GM20431 (cell line): ENCODE results near the gene ABCB4.

Experiments used
- in situ Hi-C: fragments of 300-500 bp; cut with MseI, MboI; formaldehyde crosslinking; loops from one replicate; pipeline ENCODE4 v1.15.0; 2020; ENCODE audit warnings: low sequenced_read_pairs; ENCODE audit not compliant: unreplicated experiment

ABCB4 gene

DNA sequence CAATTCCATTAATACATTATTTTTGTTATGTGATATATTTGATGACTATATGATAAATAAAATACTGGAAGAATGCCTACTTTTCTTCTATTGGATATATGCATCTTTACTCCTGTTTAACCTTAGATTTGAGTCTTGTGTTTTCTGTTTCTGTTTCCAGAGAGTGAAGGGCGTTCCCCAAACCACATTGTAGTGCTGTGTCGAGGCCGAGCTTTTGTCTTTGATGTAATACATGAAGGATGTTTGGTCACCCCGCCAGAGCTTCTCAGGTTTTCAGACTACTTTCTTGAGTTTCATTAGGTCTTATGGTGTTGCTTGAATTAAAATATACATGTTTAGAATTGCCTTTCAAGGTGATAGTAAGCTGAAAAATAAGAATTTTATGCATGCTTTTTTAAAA, 106.3 kb downstream of the ABCB4 start:
- in situ Hi-C loops: no loop called here

DNA sequence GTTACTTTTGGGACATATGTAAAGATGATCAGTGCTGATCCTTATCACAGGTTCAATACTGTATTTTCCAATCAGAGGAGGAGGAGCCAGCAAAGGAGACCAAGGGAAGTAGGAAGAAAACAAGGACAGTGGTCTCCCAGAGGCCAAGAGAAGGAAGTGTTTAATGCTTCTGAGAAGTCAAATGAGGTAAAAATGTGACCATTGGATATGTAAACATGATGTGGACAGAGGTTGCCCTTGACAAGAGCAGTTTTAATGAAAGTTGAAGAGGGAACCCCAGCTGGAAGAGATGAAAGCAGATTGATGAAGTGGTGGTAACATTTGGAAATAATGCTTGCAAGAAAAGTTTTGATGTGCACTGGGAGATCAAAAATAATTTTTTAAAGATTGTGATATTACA, 111.2 kb downstream of the ABCB4 start:
- in situ Hi-C loops: no loop called here

DNA sequence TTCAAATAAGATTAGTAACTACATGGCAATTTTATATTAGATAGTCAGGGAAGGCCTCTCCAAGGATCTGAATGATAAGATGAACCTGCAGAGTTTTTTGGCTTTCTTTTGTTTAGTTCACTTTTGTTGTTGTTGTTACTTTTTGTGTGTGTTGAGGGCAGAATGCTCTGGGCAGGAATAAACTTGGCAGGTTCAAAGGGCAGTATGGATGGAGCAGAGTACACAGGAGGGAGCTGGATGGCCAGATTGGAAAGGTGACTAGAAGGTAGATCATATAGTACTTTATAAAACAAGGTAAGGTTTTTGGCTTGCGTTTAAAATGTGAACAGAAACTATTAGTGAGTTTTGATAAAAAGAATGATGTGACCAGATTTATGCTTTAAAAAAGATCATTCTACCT, 112.1 kb downstream of the ABCB4 start:
- in situ Hi-C loops: no loop called here

DNA sequence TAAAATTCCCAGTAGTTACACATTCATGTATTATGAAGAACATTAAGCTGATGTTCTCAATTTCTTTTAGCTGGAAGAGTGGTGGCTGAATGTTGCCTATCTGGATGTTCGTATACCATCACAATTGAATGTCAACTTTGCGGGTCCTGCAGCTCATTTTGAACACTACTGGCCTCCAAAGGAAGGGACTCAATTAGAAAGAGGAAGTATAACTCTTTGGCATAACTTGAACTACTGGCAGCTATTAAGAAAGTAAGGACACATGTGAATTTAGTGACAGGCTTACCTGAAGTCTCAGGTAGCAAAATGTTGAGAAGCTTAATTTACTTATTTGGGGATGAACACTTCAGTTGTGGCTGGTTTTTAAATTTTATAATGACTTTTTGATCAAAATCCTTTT, 114.2 kb downstream of the ABCB4 start:
- in situ Hi-C loops: no loop called here

DNA sequence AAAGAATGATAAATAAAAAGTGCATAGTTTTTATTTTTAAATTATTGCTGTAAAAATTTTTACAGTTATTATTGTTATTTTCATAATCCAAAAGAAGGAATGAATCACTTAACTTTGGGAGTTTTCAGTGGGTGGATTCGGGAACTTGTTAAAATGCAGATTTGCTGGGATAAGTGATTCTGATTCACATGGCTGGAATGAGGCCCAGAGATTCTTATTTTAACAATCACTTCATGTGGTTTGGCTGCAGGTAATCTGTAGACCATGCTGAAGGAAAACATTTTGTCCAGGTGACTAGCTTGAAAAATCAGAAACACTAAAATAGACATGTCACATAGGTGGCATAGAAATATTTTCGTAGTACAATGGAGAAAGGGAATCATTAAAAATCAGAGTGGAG, 116.1 kb downstream of the ABCB4 start:
- in situ Hi-C loops: no loop called here

GRCh38 chr7:87356448-87356847, 119.0 kb downstream of the ABCB4 start:
- in situ Hi-C loops: no loop called here

DNA sequence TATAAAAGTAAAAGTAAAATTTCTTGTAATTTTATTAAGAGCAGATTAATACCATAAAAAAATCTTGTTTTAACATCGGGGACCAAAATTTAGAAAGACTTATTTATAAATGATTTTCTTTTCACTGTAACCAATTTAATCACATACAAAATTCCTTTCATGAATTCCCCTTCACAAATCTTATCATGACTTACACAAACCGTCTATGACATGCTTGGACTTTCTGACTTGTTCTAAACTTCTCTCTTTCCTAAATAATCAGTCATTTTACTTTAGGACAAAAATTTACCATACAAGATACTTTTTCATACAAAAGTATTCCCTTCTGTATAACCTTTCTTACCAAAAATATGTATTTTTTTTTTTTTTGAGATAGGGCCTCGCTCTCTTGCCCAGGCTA, 120.7 kb downstream of the ABCB4 start:
- in situ Hi-C loops: no loop called here
